Panc1 (cell line): ENCODE data around the gene YJU2. TPM values are rescaled to one million over a fixed set of nuclear protein-coding genes. Genes with fewer than 3 reads are reported as not detected.
"Not testable (repeated sequence)": the region's sequence is repeated elsewhere in the genome, so short reads cannot be mapped to it uniquely, and the experiment has no call there.

ENCODE experiments used
- ATAC-seq: fragments of 200-7000 bp; cut with Tn5 transposase; 2 replicates; pipeline ENCODE4 v1.9.1; 2020; ENCODE audit warnings: mild to moderate bottlenecking, moderate library complexity
- BruUV-seq: library from RNA; stranded (reverse); fragments of 400-500 nt; replicated peaks from 2 replicates; lab custom pipeline; 2021; lab: Mats Ljungman, UMichigan
- CTCF ChIA-PET: fragments of 300-600 bp; sonication (Branson Sonifier 250); formaldehyde crosslinking; loops from one replicate; lab custom pipeline; 2022; ENCODE audit warnings: antibody characterized with exemption; lab: Charles Lee
- POLR2A ChIA-PET: fragments of 300-600 bp; sonication (Branson Sonifier 250); formaldehyde crosslinking; loops from one replicate; lab custom pipeline; 2022; ENCODE audit warnings: antibody characterized with exemption; lab: Charles Lee
- DNase-seq: peaks from one replicate; pipeline ENCODE4 v3.0.0-alpha.2; 2010; ENCODE audit warnings: low read depth, low spot score
- H3K27ac ChIP-seq: 2 replicates; pipeline ENCODE4 v1.5.1; 2011; ENCODE audit warnings: mild to moderate bottlenecking, low read length, inconsistent platforms
- H3K27me3 ChIP-seq: fragments of 200-500 bp; sonication (Bioruptor generic); 2 replicates; pipeline ENCODE4 v1.6.0; 2014; ENCODE audit warnings: low read length, inconsistent platforms; ENCODE audit not compliant: control insufficient read depth, insufficient read depth
- H3K36me3 ChIP-seq: fragments of 200-500 bp; sonication (Bioruptor generic); 2 replicates; pipeline ENCODE4 v1.5.1; 2014; ENCODE audit warnings: inconsistent platforms, mild to moderate bottlenecking, low read length, moderate library complexity; ENCODE audit not compliant: control insufficient read depth, insufficient read depth
- H3K4me1 ChIP-seq: 2 replicates; pipeline ENCODE4 v1.5.1; 2011; ENCODE audit warnings: inconsistent platforms, mild to moderate bottlenecking, low read length, moderate library complexity; ENCODE audit not compliant: control insufficient read depth, insufficient read depth
- H3K4me3 ChIP-seq, 2 experiments: 2 replicates each; pipeline ENCODE4 v1.5.1; 2011 to 2012; ENCODE audit warnings: low read depth in 2 of 2, low read length in 2 of 2, mild to moderate bottlenecking in 2 of 2, inconsistent platforms in 1 of 2, moderate library complexity in 1 of 2
- H3K9me3 ChIP-seq: fragments of 200-500 bp; sonication (Bioruptor generic); 2 replicates; pipeline ENCODE4 v1.5.1; 2014; ENCODE audit warnings: low read depth, mild to moderate bottlenecking, inconsistent platforms, low read length, moderate library complexity; ENCODE audit not compliant: control insufficient read depth, insufficient read depth
- CTCF ChIP-seq: fragments of 450-650 bp; IDR thresholded peaks from 2 replicates; pipeline ENCODE4 v1.5.1; 2017; ENCODE audit warnings: mild to moderate bottlenecking
- POLR2AphosphoS5 ChIP-seq: IDR thresholded peaks from 2 replicates; pipeline ENCODE4 v1.6.1; 2012; ENCODE audit warnings: mild to moderate bottlenecking, low read depth, low read length, moderate library complexity
- SIN3A ChIP-seq: IDR thresholded peaks from 2 replicates; pipeline ENCODE4 v1.6.1; 2012; ENCODE audit warnings: low read depth, mild to moderate bottlenecking, low read length, moderate library complexity, borderline replicate concordance; ENCODE audit not compliant: insufficient read depth
- TCF7L2 ChIP-seq: IDR thresholded peaks from 2 replicates; pipeline ENCODE4 v1.6.1; 2011; ENCODE audit warnings: mild to moderate bottlenecking, low read depth, low read length, inconsistent platforms
- in situ Hi-C: cut with HindIII; loops from 2 replicates; pipeline ENCODE4 v1.10.0; 2016; ENCODE audit warnings: low sequenced_read_pairs, low pct_unique_long_range_greater_than_20kb
- intact Hi-C: fragments of 100-400 bp; cut with micrococcal nuclease; formaldehyde crosslinking; loops from one replicate; pipeline ENCODE4 v1.10.0; 2022; ENCODE audit not compliant: unreplicated experiment
- total RNA-seq: library from RNA; stranded (reverse); gene quantifications from one replicate; pipeline ENCODE4 v1.2.1, GENCODE V29; 2021; ENCODE audit not compliant: unreplicated experiment
- TF ChIP-seq, protein P1 (sequence below), 2 experiments: IDR thresholded peaks; 2 replicates each; pipeline ENCODE4 v1.6.1; 2011 to 2012; ENCODE audit warnings: low read depth in 2 of 2, control low read depth in 1 of 2, low read length in 1 of 2, mild to moderate bottlenecking in 1 of 2, moderate library complexity in 1 of 2; ENCODE audit not compliant: insufficient read depth in 1 of 2

Gene YJU2
- total RNA-seq, 1 experiment from 2014 or later = 15.9 TPM

GRCh38 chr19:4241824-4242430 is 5.0 kb upstream of the YJU2 start:
- Histone ChIP-seq H3K4me3 (no peak overlapping the region), H3K9me3 (no peaks in the 10 kb centered on the region), H3K4me1 (peaks cover 4% of the 10 kb centered on the region; the same call in 1 of the 2 replicates), H3K36me3 (no peaks in the 10 kb centered on the region), H3K27ac (no peak overlapping the region), H3K27me3 (no peaks in the 10 kb centered on the region)
- TF ChIP-seq POLR2AphosphoS5 (no peak), TCF7L2 (no peak), CTCF (no peak), SIN3A (no peak)
- TF ChIP-seq, protein P1, sequence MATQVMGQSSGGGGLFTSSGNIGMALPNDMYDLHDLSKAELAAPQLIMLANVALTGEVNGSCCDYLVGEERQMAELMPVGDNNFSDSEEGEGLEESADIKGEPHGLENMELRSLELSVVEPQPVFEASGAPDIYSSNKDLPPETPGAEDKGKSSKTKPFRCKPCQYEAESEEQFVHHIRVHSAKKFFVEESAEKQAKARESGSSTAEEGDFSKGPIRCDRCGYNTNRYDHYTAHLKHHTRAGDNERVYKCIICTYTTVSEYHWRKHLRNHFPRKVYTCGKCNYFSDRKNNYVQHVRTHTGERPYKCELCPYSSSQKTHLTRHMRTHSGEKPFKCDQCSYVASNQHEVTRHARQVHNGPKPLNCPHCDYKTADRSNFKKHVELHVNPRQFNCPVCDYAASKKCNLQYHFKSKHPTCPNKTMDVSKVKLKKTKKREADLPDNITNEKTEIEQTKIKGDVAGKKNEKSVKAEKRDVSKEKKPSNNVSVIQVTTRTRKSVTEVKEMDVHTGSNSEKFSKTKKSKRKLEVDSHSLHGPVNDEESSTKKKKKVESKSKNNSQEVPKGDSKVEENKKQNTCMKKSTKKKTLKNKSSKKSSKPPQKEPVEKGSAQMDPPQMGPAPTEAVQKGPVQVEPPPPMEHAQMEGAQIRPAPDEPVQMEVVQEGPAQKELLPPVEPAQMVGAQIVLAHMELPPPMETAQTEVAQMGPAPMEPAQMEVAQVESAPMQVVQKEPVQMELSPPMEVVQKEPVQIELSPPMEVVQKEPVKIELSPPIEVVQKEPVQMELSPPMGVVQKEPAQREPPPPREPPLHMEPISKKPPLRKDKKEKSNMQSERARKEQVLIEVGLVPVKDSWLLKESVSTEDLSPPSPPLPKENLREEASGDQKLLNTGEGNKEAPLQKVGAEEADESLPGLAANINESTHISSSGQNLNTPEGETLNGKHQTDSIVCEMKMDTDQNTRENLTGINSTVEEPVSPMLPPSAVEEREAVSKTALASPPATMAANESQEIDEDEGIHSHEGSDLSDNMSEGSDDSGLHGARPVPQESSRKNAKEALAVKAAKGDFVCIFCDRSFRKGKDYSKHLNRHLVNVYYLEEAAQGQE (IDR thresholded peaks at IDR 0.05; ENCODE audit: insufficient read depth in 1 of 2, low read depth in 2 of 2, low read length in 1 of 2) = no peak
- intact Hi-C loops (no loop called here), in situ Hi-C loops (no loop called here)
- ChIA-PET POLR2A (no interaction called here), CTCF (no interaction called here)
- no TSS peak for BruUV-seq
- ATAC-seq = no peak
- DNase-seq = no peak

GRCh38 chr19:4245938-4246337 is 942 bp upstream of the YJU2 start:
- H3K4me1 ChIP-seq, DNase-seq, intact Hi-C loops, ATAC-seq, H3K4me3 ChIP-seq, POLR2A ChIA-PET, in situ Hi-C loops, H3K27me3 ChIP-seq, H3K36me3 ChIP-seq, BruUV-seq, H3K9me3 ChIP-seq, CTCF ChIA-PET: not testable (repeated sequence)
- peak overlapping the region; percentile 96 for H3K27ac ChIP-seq

- Histone ChIP-seq H3K36me3 (no peaks in the 10 kb centered on the region), H3K4me1 (no peaks in the 10 kb centered on the region), H3K4me3 (no peak overlapping the region), H3K27ac (no peak overlapping the region), H3K9me3 (no peaks in the 10 kb centered on the region), H3K27me3 (no peaks in the 10 kb centered on the region)
- in situ Hi-C loops = no loop called here
- ChIA-PET POLR2A (no interaction called here), CTCF (no interaction called here)
- TF ChIP-seq CTCF = no peak
- TF ChIP-seq, protein P1 (IDR thresholded peaks at IDR 0.05; ENCODE audit: insufficient read depth in 1 of 2, low read depth in 2 of 2, low read length in 1 of 2) = no peak
- TF ChIP-seq TCF7L2 = no peak
- no peak for TF ChIP-seq SIN3A
- no peak for TF ChIP-seq POLR2AphosphoS5
- intact Hi-C loops = no loop called here
- no peak for DNase-seq
- no TSS peak for BruUV-seq
- ATAC-seq = no peak; the same call in 1 of the 2 replicates
Observed at GRCh38 chr19:4256563-4256962, 9.7 kb downstream of the YJU2 start.
